HUES6 (cell line): ENCODE data around the gene WHRN.
A peak's percentile ranks its signal among the peaks of the same experiment; 100 is the strongest.

Source experiments
- H3K27ac ChIP-seq: 2 replicates; pipeline ENCODE4 v1.7.0; 2013; ENCODE audit warnings: low read depth, mild to moderate bottlenecking, low read length, inconsistent platforms
- H3K27me3 ChIP-seq: 2 replicates; pipeline ENCODE4 v1.6.1; 2013; ENCODE audit warnings: low read length; ENCODE audit not compliant: control insufficient read depth, insufficient read depth
- H3K36me3 ChIP-seq: 2 replicates; pipeline ENCODE4 v1.6.1; 2013; ENCODE audit warnings: low read length; ENCODE audit not compliant: control insufficient read depth, insufficient read depth
- H3K4me1 ChIP-seq: 2 replicates; pipeline ENCODE4 v1.6.1; 2013; ENCODE audit warnings: low read length; ENCODE audit not compliant: control insufficient read depth, insufficient read depth
- H3K4me3 ChIP-seq: 2 replicates; pipeline ENCODE4 v1.5.1; 2013; ENCODE audit warnings: low read depth, low read length
- H3K9ac ChIP-seq: one replicate; pipeline ENCODE4 v1.6.1; 2013; ENCODE audit warnings: mild to moderate bottlenecking, low read length
- H3K9me3 ChIP-seq: 2 replicates; pipeline ENCODE4 v1.6.1; 2013; ENCODE audit warnings: low read depth, low read length; ENCODE audit not compliant: control insufficient read depth, insufficient read depth

The WHRN gene

DNA sequence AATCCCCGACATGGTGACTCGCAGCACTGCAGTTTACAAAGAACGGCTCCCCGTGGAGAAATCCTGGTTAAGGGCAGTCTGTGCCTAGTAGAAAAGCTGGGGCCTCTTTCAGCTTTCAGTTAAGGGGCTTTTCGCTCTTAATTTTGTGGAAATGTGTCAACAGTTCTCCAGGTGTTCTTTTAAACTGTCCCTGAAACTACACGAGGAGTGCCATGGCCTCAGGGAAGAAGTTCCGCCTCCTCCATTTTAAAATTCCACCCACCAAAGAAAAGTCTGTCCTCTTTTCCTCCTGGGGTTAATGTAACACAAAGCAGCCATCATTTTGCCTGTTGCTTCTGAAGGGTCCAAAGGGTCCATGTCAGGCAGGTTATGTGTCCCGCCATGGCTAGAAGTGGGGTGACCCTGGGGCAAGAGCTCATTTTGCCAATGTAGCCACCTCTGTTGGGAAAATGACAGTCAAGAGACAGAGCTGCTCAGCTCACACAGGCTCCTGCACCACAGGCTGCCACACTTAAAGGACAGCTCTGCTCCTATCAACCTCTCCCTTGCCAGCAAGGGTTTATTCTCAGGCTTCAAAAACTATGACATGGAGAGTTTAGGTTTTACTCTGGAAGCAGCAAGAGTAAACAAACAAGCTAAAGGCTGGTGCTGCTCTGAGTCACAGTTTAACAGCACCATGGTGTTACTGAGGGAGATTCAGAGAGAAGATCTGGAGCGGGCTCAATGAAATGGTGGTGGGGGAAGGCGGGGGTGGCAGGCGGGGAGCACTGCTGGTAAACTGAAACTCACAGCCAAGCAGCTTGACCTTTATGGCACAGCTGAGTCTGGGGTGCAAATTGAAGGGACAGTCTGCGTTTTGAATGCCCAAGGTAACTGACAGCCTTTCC lies 3.2 kb downstream of the WHRN start:
- H3K9me3 ChIP-seq, result no peaks in the 10 kb centered on the region
- H3K27ac ChIP-seq, result peak overlapping the region; percentile 33; the same call in 1 of the 2 replicates
- H3K36me3 ChIP-seq, result no peaks in the 10 kb centered on the region
- peak overlapping the region; percentile 36 for H3K4me3 ChIP-seq
- H3K4me1 ChIP-seq, result peaks cover 33% of the 10 kb centered on the region
- H3K27me3 ChIP-seq, result peaks cover 21% of the 10 kb centered on the region
- peak overlapping the region; percentile 40 for H3K9ac ChIP-seq

DNA sequence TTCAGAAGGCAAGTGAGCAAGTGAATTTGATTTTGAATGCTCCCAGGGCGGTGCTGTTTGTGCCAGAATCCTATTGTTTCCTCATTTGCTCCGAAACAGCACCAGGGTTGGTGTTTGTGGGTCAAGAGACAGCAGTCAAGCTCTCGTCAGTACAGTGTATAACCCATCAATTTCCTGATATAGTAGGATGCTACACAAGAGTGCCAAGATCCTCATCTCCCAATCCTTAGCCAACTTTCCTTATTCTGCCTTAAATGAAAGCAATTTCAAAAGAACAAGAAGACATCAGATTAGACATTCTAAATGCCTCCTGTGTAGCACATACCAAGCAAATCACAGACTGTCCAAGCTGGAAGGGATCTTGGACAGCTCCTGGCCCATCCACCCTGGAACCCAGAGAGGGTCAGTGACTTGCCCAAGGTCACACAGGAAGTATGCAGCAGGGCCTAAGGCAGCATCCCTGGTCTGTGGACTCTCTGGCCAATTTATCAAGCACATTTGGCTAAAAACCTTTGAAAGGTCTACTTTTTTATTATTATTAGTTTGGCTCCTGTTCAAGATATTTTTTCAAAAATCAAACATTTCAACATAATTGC lies 4.5 kb downstream of the WHRN start:
- H3K4me3 ChIP-seq, result no peak overlapping the region; the same call in 1 of the 2 replicates
- H3K27ac ChIP-seq, result no peak overlapping the region
- peaks cover 33% of the 10 kb centered on the region for H3K4me1 ChIP-seq

DNA sequence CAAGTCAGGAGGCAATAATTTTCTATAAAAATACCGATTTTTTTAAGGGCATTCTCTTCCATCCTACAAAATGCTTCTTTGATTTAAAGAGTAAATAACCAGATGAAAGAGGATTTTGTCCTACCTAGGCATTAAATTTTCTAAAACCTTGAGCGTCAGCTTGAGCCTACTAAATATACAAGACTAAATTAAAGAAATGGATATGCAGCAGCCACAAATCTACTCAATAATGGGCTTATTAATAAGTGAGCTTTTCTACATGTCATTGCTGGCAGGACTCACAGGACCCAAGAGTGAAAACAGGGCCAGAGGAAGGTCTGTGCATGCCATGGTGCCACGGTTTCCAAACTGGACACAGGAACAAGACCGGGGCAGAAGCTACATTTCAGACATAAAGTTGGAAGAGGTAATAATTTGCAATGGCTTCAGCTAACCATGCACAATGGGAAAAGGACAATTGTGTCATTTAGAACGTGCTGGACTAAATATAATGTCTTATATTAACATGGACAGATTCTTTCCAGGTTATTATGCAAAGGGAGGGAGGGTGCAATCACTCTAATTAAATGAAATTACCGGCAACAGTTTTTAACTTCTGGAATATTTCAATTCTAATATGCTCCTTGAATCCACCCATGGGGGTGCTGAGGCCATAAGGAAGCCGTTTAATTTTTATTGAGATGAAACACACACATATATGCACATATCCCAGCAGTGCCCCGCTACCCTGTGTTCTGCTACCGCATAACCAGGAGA lies 5.2 kb downstream of the WHRN start:
- Histone ChIP-seq H3K4me1 (peaks cover 33% of the 10 kb centered on the region), H3K9ac (no peak overlapping the region), H3K4me3 (no peak overlapping the region), H3K36me3 (no peaks in the 10 kb centered on the region), H3K27ac (no peak overlapping the region), H3K9me3 (no peaks in the 10 kb centered on the region), H3K27me3 (peaks cover 12% of the 10 kb centered on the region)

More for the DNA sequence above, 4.5 kb downstream of the WHRN start:
- H3K9ac ChIP-seq, result no peak overlapping the region
- peaks cover 14% of the 10 kb centered on the region for H3K27me3 ChIP-seq
- no peaks in the 10 kb centered on the region for H3K36me3 ChIP-seq
- no peaks in the 10 kb centered on the region for H3K9me3 ChIP-seq

DNA sequence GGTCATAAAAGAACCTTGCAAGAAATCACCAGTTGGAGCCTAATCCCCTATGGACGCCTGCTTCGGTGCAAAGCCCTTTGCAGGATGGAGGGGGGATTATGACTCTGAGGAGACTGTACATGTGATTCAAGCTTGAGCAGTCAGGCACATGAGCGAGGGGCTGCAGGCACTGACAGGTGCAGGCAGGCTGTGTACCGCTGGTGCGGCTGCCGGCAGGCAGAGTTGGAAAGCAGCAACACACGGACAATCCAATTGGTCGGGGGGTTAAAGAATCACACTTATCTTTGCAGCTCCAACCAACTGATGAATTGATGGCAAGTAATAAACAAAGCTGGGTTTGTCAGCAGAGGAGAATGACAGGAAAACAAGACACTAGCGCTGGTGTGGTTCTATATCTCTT lies 5.7 kb downstream of the WHRN start:
- peaks cover 33% of the 10 kb centered on the region for H3K4me1 ChIP-seq
- peaks cover 7% of the 10 kb centered on the region for H3K27me3 ChIP-seq
- no peak overlapping the region for H3K4me3 ChIP-seq
- H3K9me3 ChIP-seq, result no peaks in the 10 kb centered on the region
- no peak overlapping the region for H3K9ac ChIP-seq
- no peak overlapping the region for H3K27ac ChIP-seq
- no peaks in the 10 kb centered on the region for H3K36me3 ChIP-seq

DNA sequence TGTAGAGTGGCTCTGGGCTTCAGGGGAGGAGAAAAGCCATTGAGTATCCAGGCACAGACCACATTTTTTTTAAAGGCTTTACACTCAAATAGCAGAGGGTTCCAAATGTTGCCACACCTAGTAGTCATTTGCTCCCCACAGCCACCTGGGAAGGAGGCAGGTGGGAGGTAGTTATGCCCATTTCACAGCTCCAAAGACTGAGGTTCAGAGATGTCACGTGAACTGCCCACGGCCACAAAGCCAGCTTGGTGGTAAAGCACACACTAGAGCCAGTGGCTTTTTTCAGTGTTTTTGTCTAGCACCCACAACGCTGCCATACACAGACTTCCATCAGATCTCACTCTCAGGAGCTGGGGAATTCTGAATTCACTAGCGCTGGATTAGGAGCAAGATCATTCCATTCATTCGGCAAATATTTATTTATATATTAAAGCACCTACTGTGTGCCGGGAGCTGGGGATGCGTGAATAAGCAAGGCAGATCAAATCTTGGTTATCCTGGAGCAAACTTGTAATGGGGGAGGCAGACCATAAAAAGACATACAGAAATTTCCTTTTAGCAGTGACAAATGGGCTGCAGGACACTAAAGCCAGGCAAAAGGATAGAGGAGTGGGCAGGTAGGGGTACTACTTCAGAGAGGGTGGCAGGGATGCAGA lies 7.4 kb downstream of the WHRN start:
- Histone ChIP-seq H3K9ac (no peak overlapping the region), H3K27me3 (no peaks in the 10 kb centered on the region), H3K36me3 (no peaks in the 10 kb centered on the region), H3K4me1 (peaks cover 21% of the 10 kb centered on the region), H3K27ac (no peak overlapping the region), H3K9me3 (no peaks in the 10 kb centered on the region), H3K4me3 (no peak overlapping the region)

DNA sequence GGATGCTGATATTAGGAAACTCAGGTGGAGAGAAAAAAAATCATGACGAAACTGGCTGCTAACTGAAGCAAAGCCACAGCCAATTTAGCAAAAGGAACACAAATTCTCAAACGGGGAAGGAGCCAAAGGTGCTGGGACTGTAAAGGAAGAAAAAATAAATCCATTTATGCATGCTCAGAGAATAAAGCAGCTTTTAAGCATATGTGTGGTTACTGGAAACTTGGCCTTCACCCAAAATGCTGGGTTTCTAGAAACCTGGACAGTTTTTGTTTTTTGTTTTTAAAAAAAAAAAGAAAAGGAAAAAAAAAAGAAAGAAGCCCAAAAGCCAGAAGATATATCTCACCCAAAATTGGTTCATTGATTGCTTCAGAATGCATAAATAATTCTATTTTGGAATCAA lies 8.0 kb downstream of the WHRN start:
- no peak overlapping the region for H3K9ac ChIP-seq
- H3K9me3 ChIP-seq, result no peaks in the 10 kb centered on the region
- no peaks in the 10 kb centered on the region for H3K27me3 ChIP-seq
- H3K36me3 ChIP-seq, result no peaks in the 10 kb centered on the region
- no peak overlapping the region for H3K27ac ChIP-seq
- H3K4me1 ChIP-seq, result peaks cover 15% of the 10 kb centered on the region
- no peak overlapping the region for H3K4me3 ChIP-seq

DNA sequence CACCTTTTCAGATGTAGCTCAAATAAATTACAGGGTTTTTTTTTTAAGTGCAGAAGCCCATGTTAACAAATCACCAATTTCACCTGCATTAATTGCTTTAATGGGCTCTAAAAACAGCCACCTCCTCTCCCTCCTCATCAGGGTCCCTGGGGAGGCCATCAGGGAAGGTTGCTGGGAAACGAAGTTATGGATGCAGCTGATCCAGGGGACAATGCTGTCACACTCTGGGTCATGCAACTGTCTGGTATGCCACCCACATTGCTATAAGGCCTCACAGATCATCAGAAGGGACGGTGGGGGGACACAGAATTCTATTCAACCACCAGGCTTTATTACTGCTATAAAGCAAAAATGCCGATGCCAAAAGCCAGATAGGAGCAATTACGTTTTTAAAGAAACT lies 9.3 kb downstream of the WHRN start:
- no peaks in the 10 kb centered on the region for H3K36me3 ChIP-seq
- H3K27ac ChIP-seq, result no peak overlapping the region
- peaks cover 4% of the 10 kb centered on the region; the same call in 1 of the 2 replicates for H3K4me1 ChIP-seq
- H3K9ac ChIP-seq, result no peak overlapping the region
- no peaks in the 10 kb centered on the region for H3K9me3 ChIP-seq
- no peak overlapping the region for H3K4me3 ChIP-seq
- H3K27me3 ChIP-seq, result no peaks in the 10 kb centered on the region

DNA sequence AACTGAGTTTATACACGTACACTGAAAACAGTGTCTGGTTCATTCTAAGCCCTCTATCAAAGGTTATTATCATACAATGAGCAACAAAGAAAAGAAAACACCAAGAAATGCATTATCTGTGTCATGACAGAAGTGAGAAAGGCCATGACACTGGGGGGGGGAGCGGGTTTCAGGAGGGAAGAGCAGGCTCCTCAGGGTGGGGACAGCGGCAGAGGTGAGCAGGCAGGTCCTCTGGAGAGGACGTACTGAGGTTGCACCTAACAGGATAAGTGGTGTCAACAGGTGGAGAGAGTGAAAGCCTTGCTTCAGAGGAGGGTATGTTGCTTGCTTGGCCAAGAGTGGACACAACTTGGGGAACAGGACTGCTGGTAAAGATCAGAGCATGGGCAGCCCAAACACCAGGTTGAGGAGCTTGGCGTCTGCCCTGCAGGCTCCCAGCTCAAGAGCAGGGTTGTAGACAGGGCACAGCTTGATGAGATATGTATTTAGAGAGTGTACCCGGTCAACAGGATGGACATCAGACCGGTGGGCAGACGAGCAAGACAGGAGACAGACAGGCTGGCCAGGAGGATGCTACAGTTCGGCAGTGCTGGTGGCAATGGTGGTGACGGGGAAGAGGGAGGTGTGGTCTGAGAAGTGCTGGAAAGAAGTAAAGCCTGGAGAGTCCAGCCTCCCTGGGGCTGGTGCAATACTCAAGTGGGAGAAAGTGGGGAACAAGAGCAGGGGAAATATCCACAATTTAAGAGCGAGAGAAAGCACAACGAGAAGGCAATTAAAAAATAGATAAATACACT lies 10.3 kb downstream of the WHRN start:
- H3K27ac ChIP-seq, result no peak overlapping the region
- no peaks in the 10 kb centered on the region; the same call in 1 of the 2 replicates for H3K4me1 ChIP-seq
- H3K36me3 ChIP-seq, result no peaks in the 10 kb centered on the region
- no peak overlapping the region for H3K9ac ChIP-seq
- no peaks in the 10 kb centered on the region for H3K9me3 ChIP-seq
- H3K4me3 ChIP-seq, result no peak overlapping the region
- H3K27me3 ChIP-seq, result no peaks in the 10 kb centered on the region

DNA sequence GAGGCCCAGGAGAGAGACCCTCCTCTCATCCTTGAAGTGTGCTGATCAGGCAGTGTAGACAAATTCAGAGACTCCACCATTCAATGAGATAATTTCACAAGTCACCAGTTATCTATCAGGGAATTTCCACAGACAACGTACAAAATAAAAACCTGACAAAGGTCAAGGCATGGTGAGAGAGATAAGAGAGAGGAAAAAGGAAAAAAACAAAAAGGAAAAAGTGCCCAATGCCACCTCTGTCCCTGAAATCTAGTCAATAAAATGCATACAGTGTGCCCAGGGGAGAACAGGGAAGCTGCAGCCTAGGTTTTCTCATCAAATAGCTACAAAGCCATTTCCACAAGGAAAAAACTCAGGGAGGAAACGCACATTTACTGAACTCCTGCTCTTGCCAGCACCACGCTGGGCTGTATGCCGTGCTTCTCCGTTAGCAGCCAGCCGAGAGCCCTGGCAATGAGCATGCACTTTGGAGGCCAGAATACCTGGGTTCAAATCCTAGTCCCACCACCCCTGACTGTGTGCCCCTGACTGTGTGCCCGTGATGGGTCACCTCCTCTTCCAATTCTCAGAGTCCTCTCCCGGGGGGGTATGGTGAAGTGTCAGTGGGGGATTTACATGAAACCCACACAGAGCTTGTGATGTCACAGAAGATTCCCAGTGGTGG lies 11.6 kb downstream of the WHRN start:
- no peak overlapping the region for H3K4me3 ChIP-seq
- no peaks in the 10 kb centered on the region for H3K9me3 ChIP-seq
- H3K27me3 ChIP-seq, result no peaks in the 10 kb centered on the region
- no peak overlapping the region for H3K27ac ChIP-seq
- no peaks in the 10 kb centered on the region for H3K36me3 ChIP-seq
- H3K9ac ChIP-seq, result no peak overlapping the region
- H3K4me1 ChIP-seq, result no peaks in the 10 kb centered on the region; the same call in 1 of the 2 replicates

DNA sequence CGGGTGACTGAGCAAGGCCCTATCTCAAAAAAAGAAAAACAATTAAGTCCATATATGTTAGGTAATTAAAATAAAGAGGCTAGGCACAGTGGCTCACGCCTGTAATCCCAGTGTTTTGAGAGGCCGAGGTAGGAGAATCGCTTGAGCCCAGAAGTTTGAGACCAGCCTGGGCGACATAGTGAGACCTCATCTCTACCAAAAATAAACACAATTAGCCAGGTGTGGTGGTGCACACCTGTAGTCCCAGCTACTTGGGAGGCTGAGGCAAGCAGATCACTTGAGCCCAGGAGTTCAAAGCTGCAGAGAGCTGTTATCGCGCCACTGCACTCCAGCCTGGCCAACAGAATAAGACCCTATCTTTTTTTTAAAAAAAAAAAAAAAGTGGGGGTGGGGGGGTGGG lies 12.3 kb downstream of the WHRN start:
- no peaks in the 10 kb centered on the region for H3K36me3 ChIP-seq
- no peak overlapping the region for H3K27ac ChIP-seq
- no peaks in the 10 kb centered on the region for H3K27me3 ChIP-seq
- no peak overlapping the region for H3K4me3 ChIP-seq
- H3K4me1 ChIP-seq, result no peaks in the 10 kb centered on the region; the same call in 1 of the 2 replicates
- H3K9me3 ChIP-seq, result no peaks in the 10 kb centered on the region
- no peak overlapping the region for H3K9ac ChIP-seq
